HG02840 (cell line): Measurements from ENCODE around the gene CCNG1.

ENCODE experiments used
- ATAC-seq: cut with Tn5 transposase; IDR thresholded peaks from one replicate; pipeline ENCODE4 v1.9.1; 2021; ENCODE audit warnings: mild to moderate bottlenecking, moderate library complexity, moderate number of reproducible peaks; ENCODE audit not compliant: unreplicated experiment, low FRiP score

The CCNG1 gene

GRCh38 chr5:163478126-163478981 is 41.0 kb downstream of the CCNG1 start:
- ATAC-seq = no peak

DNA sequence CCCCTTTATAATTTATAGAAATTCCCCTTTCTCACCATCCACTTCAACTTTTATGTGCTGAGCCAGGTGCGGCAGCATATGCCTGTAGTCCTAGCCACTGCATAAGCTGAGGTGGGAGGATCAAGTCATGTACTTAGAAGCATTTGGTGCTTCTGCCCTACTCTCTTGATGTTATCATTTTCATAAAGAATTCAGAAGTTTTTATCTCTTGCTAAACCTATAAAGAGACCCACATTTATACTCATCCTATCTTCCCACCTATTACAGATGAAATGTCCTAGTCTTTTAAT is 41.5 kb downstream of the CCNG1 start:
- ATAC-seq = no peak

GRCh38 chr5:163489055-163489744 is 51.8 kb downstream of the CCNG1 start:
- no peak for ATAC-seq

GRCh38 chr5:163489745-163490075 is 52.3 kb downstream of the CCNG1 start:
- ATAC-seq = no peak
